Neural progenitor cell (in vitro differentiated cells): ENCODE data around the gene NIT1.

Experiments used
- CTCF ChIP-seq: fragments of 200-600 bp; sonication (generic); IDR thresholded peaks from 2 replicates; pipeline ENCODE4 v1.5.1; 2017; ENCODE audit warnings: antibody characterized with exemption, mild to moderate bottlenecking
- EZH2 ChIP-seq: fragments of 200-600 bp; sonication (generic); IDR thresholded peaks from 2 replicates; pipeline ENCODE4 v1.6.1; 2017; ENCODE audit warnings: antibody characterized with exemption, mild to moderate bottlenecking, moderate library complexity
- EZH2phosphoT487 ChIP-seq: fragments of 200-600 bp; sonication (generic); IDR thresholded peaks from 2 replicates; pipeline ENCODE4 v1.6.1; 2017; ENCODE audit warnings: antibody characterized with exemption

GRCh38 chr1:161069241-161069640, 48.7 kb upstream of the NIT1 start:
- TF ChIP-seq CTCF, result no peak
- no peak for TF ChIP-seq EZH2
- TF ChIP-seq EZH2phosphoT487, result no peak
